ENCODE measurements around the gene DCTD. TPM values are rescaled to one million over a fixed set of nuclear protein-coding genes. Genes with fewer than 3 reads are reported as not detected.
"Not testable (repeated sequence)": the region's sequence is repeated elsewhere in the genome, so short reads cannot be mapped to it uniquely, and the experiment has no call there.

DCTD gene
- total and polyA plus RNA-seq, 2 donors: 40.0 to 65.8 TPM

GRCh38 chr4:182903013-182903412 lies 14.2 kb downstream of the DCTD start:
- Histone ChIP-seq H3K27ac (ENCODE audit: low read depth in 1 of 2, low read length in 1 of 2) (no peak overlapping the region), H3K36me3 (ENCODE audit: control insufficient read depth in 2 of 2, insufficient read depth in 2 of 2, low read length in 1 of 2) (peaks cover 7 to 43% of the 10 kb centered on the region in 2 donors), H3K4me3 (ENCODE audit: low read length in 2 of 2) (no peak overlapping the region), H3K27me3 (ENCODE audit: control insufficient read depth in 2 of 2, insufficient read depth in 1 of 2, low read length in 1 of 2) (no peaks in the 10 kb centered on the region), H3K4me1 (ENCODE audit: control insufficient read depth in 2 of 2, insufficient read depth in 2 of 2, low read length in 2 of 2) (no peaks in the 10 kb centered on the region), H3K9me3 (ENCODE audit: control insufficient read depth in 2 of 2, insufficient read depth in 1 of 2, low read length in 1 of 2) (no peaks in the 10 kb centered on the region)
- no peak for DNase-seq (ENCODE audit: low read depth in 6 of 9, low spot score in 9 of 9)
- 97% methylated on average over 9 of the region's 9 CpGs for WGBS

GRCh38 chr4:182901337-182901736 lies 15.8 kb downstream of the DCTD start:
- WGBS: 97% methylated on average over 9 of the region's 9 CpGs
- no peak overlapping the region for H3K27ac ChIP-seq (ENCODE audit: low read depth in 1 of 2, low read length in 1 of 2)
- no peak for DNase-seq (ENCODE audit: low read depth in 6 of 9, low spot score in 9 of 9)
- H3K4me3 ChIP-seq (ENCODE audit: low read length in 2 of 2): no peak overlapping the region
- no peaks in the 10 kb centered on the region for H3K27me3 ChIP-seq (ENCODE audit: control insufficient read depth in 2 of 2, insufficient read depth in 1 of 2, low read length in 1 of 2)
- no peaks in the 10 kb centered on the region for H3K9me3 ChIP-seq (ENCODE audit: control insufficient read depth in 2 of 2, insufficient read depth in 1 of 2, low read length in 1 of 2)
- H3K36me3 ChIP-seq (ENCODE audit: control insufficient read depth in 2 of 2, insufficient read depth in 2 of 2, low read length in 1 of 2): peaks cover 7 to 36% of the 10 kb centered on the region in 2 donors
- H3K4me1 ChIP-seq (ENCODE audit: control insufficient read depth in 2 of 2, insufficient read depth in 2 of 2, low read length in 2 of 2): no peaks in the 10 kb centered on the region

- H3K27me3 ChIP-seq (ENCODE audit: control insufficient read depth in 2 of 2, insufficient read depth in 1 of 2, low read length in 1 of 2); H3K4me3 ChIP-seq (ENCODE audit: low read length in 2 of 2); H3K9me3 ChIP-seq (ENCODE audit: control insufficient read depth in 2 of 2, insufficient read depth in 1 of 2, low read length in 1 of 2); H3K27ac ChIP-seq (ENCODE audit: low read depth in 1 of 2, low read length in 1 of 2); H3K4me1 ChIP-seq (ENCODE audit: control insufficient read depth in 2 of 2, insufficient read depth in 2 of 2, low read length in 2 of 2); DNase-seq (ENCODE audit: low read depth in 6 of 9, low spot score in 9 of 9): not testable (repeated sequence)
- H3K36me3 ChIP-seq (ENCODE audit: control insufficient read depth in 2 of 2, insufficient read depth in 2 of 2, low read length in 1 of 2): peaks cover 13 to 41% of the 10 kb centered on the region in 2 donors
- WGBS: 96% methylated on average over 2 of the region's 2 CpGs
Measured at GRCh38 chr4:182900021-182900420, 17.2 kb downstream of the DCTD start.

- no peaks in the 10 kb centered on the region for H3K4me1 ChIP-seq (ENCODE audit: control insufficient read depth in 2 of 2, insufficient read depth in 2 of 2, low read length in 2 of 2)
Measured at GRCh38 chr4:182898479-182898799, 18.7 kb downstream of the DCTD start.

GRCh38 chr4:182897601-182898478 lies 19.3 kb downstream of the DCTD start:
- H3K36me3 ChIP-seq (ENCODE audit: control insufficient read depth in 2 of 2, insufficient read depth in 2 of 2, low read length in 1 of 2): peaks cover 22 to 36% of the 10 kb centered on the region in 2 donors
- no peak overlapping the region for H3K27ac ChIP-seq (ENCODE audit: low read depth in 1 of 2, low read length in 1 of 2)
- H3K4me1 ChIP-seq (ENCODE audit: control insufficient read depth in 2 of 2, insufficient read depth in 2 of 2, low read length in 2 of 2): no peaks in the 10 kb centered on the region
- 94% methylated on average over 20 of the region's 20 CpGs for WGBS
- H3K27me3 ChIP-seq (ENCODE audit: control insufficient read depth in 2 of 2, insufficient read depth in 1 of 2, low read length in 1 of 2): no peaks in the 10 kb centered on the region
- no peak for DNase-seq (ENCODE audit: low read depth in 6 of 9, low spot score in 9 of 9)
- H3K9me3 ChIP-seq (ENCODE audit: control insufficient read depth in 2 of 2, insufficient read depth in 1 of 2, low read length in 1 of 2): no peaks in the 10 kb centered on the region
- H3K4me3 ChIP-seq (ENCODE audit: low read length in 2 of 2): no peak overlapping the region

More at GRCh38 chr4:182898479-182898799, 18.7 kb downstream of the DCTD start:
- H3K4me3 ChIP-seq (ENCODE audit: low read length in 2 of 2): no peak overlapping the region
- no peaks in the 10 kb centered on the region for H3K27me3 ChIP-seq (ENCODE audit: control insufficient read depth in 2 of 2, insufficient read depth in 1 of 2, low read length in 1 of 2)
- no peaks in the 10 kb centered on the region for H3K9me3 ChIP-seq (ENCODE audit: control insufficient read depth in 2 of 2, insufficient read depth in 1 of 2, low read length in 1 of 2)
- 94% methylated on average over 5 of the region's 5 CpGs for WGBS
- no peak for DNase-seq (ENCODE audit: low read depth in 6 of 9, low spot score in 9 of 9)
- peaks cover 20 to 35% of the 10 kb centered on the region in 2 donors for H3K36me3 ChIP-seq (ENCODE audit: control insufficient read depth in 2 of 2, insufficient read depth in 2 of 2, low read length in 1 of 2)
- H3K27ac ChIP-seq (ENCODE audit: low read depth in 1 of 2, low read length in 1 of 2): no peak overlapping the region

GRCh38 chr4:182896421-182896820 lies 20.8 kb downstream of the DCTD start:
- Histone ChIP-seq H3K27ac (ENCODE audit: low read depth in 1 of 2, low read length in 1 of 2) (no peak overlapping the region), H3K36me3 (ENCODE audit: control insufficient read depth in 2 of 2, insufficient read depth in 2 of 2, low read length in 1 of 2) (peaks cover 17 to 42% of the 10 kb centered on the region in 2 donors), H3K4me3 (ENCODE audit: low read length in 2 of 2) (no peak overlapping the region)

GRCh38 chr4:182895791-182896292 lies 21.3 kb downstream of the DCTD start:
- H3K36me3 ChIP-seq (ENCODE audit: control insufficient read depth in 2 of 2, insufficient read depth in 2 of 2, low read length in 1 of 2): peaks cover 21 to 44% of the 10 kb centered on the region in 2 donors
- H3K4me3 ChIP-seq (ENCODE audit: low read length in 2 of 2): no peak overlapping the region

More at GRCh38 chr4:182896421-182896820, 20.8 kb downstream of the DCTD start:
- Histone ChIP-seq H3K27me3 (ENCODE audit: control insufficient read depth in 2 of 2, insufficient read depth in 1 of 2, low read length in 1 of 2) (no peaks in the 10 kb centered on the region), H3K4me1 (ENCODE audit: control insufficient read depth in 2 of 2, insufficient read depth in 2 of 2, low read length in 2 of 2) (no peaks in the 10 kb centered on the region), H3K9me3 (ENCODE audit: control insufficient read depth in 2 of 2, insufficient read depth in 1 of 2, low read length in 1 of 2) (no peaks in the 10 kb centered on the region)
- no peak for DNase-seq (ENCODE audit: low read depth in 6 of 9, low spot score in 9 of 9)
- 98% methylated on average over 8 of the region's 8 CpGs for WGBS

GRCh38 chr4:182894681-182895275 lies 22.4 kb downstream of the DCTD start:
- Histone ChIP-seq H3K4me1 (ENCODE audit: control insufficient read depth in 2 of 2, insufficient read depth in 2 of 2, low read length in 2 of 2) (no peaks in the 10 kb centered on the region), H3K36me3 (ENCODE audit: control insufficient read depth in 2 of 2, insufficient read depth in 2 of 2, low read length in 1 of 2) (peaks cover 30 to 53% of the 10 kb centered on the region in 2 donors), H3K9me3 (ENCODE audit: control insufficient read depth in 2 of 2, insufficient read depth in 1 of 2, low read length in 1 of 2) (no peaks in the 10 kb centered on the region), H3K4me3 (ENCODE audit: low read length in 2 of 2) (no peak overlapping the region), H3K27me3 (ENCODE audit: control insufficient read depth in 2 of 2, insufficient read depth in 1 of 2, low read length in 1 of 2) (no peaks in the 10 kb centered on the region), H3K27ac (ENCODE audit: low read depth in 1 of 2, low read length in 1 of 2) (no peak overlapping the region)
- 96% methylated on average over 18 of the region's 18 CpGs for WGBS
- no peak for DNase-seq (ENCODE audit: low read depth in 6 of 9, low spot score in 9 of 9)

More at GRCh38 chr4:182895791-182896292, 21.3 kb downstream of the DCTD start:
- DNase-seq (ENCODE audit: low read depth in 6 of 9, low spot score in 9 of 9): no peak
- no peaks in the 10 kb centered on the region for H3K4me1 ChIP-seq (ENCODE audit: control insufficient read depth in 2 of 2, insufficient read depth in 2 of 2, low read length in 2 of 2)
- H3K9me3 ChIP-seq (ENCODE audit: control insufficient read depth in 2 of 2, insufficient read depth in 1 of 2, low read length in 1 of 2): no peaks in the 10 kb centered on the region
- H3K27me3 ChIP-seq (ENCODE audit: control insufficient read depth in 2 of 2, insufficient read depth in 1 of 2, low read length in 1 of 2): no peaks in the 10 kb centered on the region
- no peak overlapping the region for H3K27ac ChIP-seq (ENCODE audit: low read depth in 1 of 2, low read length in 1 of 2)
- WGBS: 93% methylated on average over 12 of the region's 12 CpGs

- H3K27ac ChIP-seq (ENCODE audit: low read depth in 1 of 2, low read length in 1 of 2): no peak overlapping the region
- no peaks in the 10 kb centered on the region for H3K4me1 ChIP-seq (ENCODE audit: control insufficient read depth in 2 of 2, insufficient read depth in 2 of 2, low read length in 2 of 2)
- WGBS: 97% methylated on average over 19 of the region's 19 CpGs
- no peak overlapping the region for H3K4me3 ChIP-seq (ENCODE audit: low read length in 2 of 2)
- no peaks in the 10 kb centered on the region for H3K27me3 ChIP-seq (ENCODE audit: control insufficient read depth in 2 of 2, insufficient read depth in 1 of 2, low read length in 1 of 2)
- H3K36me3 ChIP-seq (ENCODE audit: control insufficient read depth in 2 of 2, insufficient read depth in 2 of 2, low read length in 1 of 2): peaks cover 37 to 59% of the 10 kb centered on the region in 2 donors
- DNase-seq (ENCODE audit: low read depth in 6 of 9, low spot score in 9 of 9): no peak
- H3K9me3 ChIP-seq (ENCODE audit: control insufficient read depth in 2 of 2, insufficient read depth in 1 of 2, low read length in 1 of 2): no peaks in the 10 kb centered on the region
Measured at GRCh38 chr4:182893474-182894080, 23.6 kb downstream of the DCTD start.

Data from thymus (tissue), 11 donors.